CD8-positive, alpha-beta memory T cell (primary cell): Measurements from ENCODE around the gene DDC. TPM values are rescaled to one million over a fixed set of nuclear protein-coding genes. Genes with fewer than 3 reads are reported as not detected.

Source experiments
- CTCF ChIA-PET: fragments of 350-600 bp; sonication (Branson Sonifier 250); formaldehyde crosslinking; loops from one replicate; lab custom pipeline; 2021; ENCODE audit warnings: antibody characterized with exemption; lab: Charles Lee
- POLR2A ChIA-PET: fragments of 350-600 bp; sonication (Branson Sonifier 250); formaldehyde crosslinking; loops from one replicate; lab custom pipeline; 2021; ENCODE audit warnings: antibody characterized with exemption; lab: Charles Lee
- DNase-seq, 5 donors: peaks; one replicate each; pipeline versions ENCODE4 v3.0.0 to v3.0.0-alpha.2; 2020 to 2022; ENCODE audit warnings: mixed read lengths in 1 of 5
- H3K27ac ChIP-seq: one replicate; pipeline ENCODE4 v1.7.0; 2013; ENCODE audit warnings: low read depth, mild to moderate bottlenecking, low read length, moderate library complexity
- H3K27me3 ChIP-seq: 2 replicates; pipeline ENCODE4 v1.7.0; 2013; ENCODE audit warnings: low read length, mild to moderate bottlenecking; ENCODE audit not compliant: insufficient read depth, poor library complexity, severe bottlenecking
- H3K36me3 ChIP-seq: 2 replicates; pipeline ENCODE4 v1.7.0; 2013; ENCODE audit warnings: mild to moderate bottlenecking, low read length, moderate library complexity; ENCODE audit not compliant: insufficient read depth
- H3K4me1 ChIP-seq: 2 replicates; pipeline ENCODE4 v1.7.0; 2013; ENCODE audit warnings: mild to moderate bottlenecking, low read length, moderate library complexity; ENCODE audit not compliant: insufficient read depth
- H3K4me3 ChIP-seq: 2 replicates; pipeline ENCODE4 v1.7.0; 2013; ENCODE audit warnings: mild to moderate bottlenecking, low read length
- H3K9me3 ChIP-seq: 2 replicates; pipeline ENCODE4 v1.7.0; 2013; ENCODE audit warnings: mild to moderate bottlenecking, low read length
- H3K27ac Mint-ChIP-seq, 8 donors: one replicate each; pipeline ENCODE4 v1.8.0; 2020 to 2021; ENCODE audit warnings: mixed read lengths in 8 of 8, mild to moderate bottlenecking in 6 of 8, inconsistent platforms in 3 of 8, moderate library complexity in 3 of 8
- H3K27me3 Mint-ChIP-seq, 2 donors: one replicate each; pipeline ENCODE4 v1.8.0; 2020 to 2021; ENCODE audit warnings: mixed read lengths in 2 of 2, mild to moderate bottlenecking in 1 of 2, moderate library complexity in 1 of 2
- H3K36me3 Mint-ChIP-seq, 3 donors: one replicate each; pipeline ENCODE4 v1.8.0; 2020 to 2021; ENCODE audit warnings: mixed read lengths in 3 of 3, inconsistent platforms in 1 of 3, mild to moderate bottlenecking in 1 of 3
- H3K4me1 Mint-ChIP-seq, 3 donors: one replicate each; pipeline ENCODE4 v1.8.0; 2020 to 2021; ENCODE audit warnings: mixed read lengths in 3 of 3, inconsistent platforms in 1 of 3, mild to moderate bottlenecking in 1 of 3
- H3K4me3 Mint-ChIP-seq, 7 donors: one replicate each; pipeline ENCODE4 v1.8.0; 2020 to 2021; ENCODE audit warnings: mixed read lengths in 7 of 7, mild to moderate bottlenecking in 6 of 7, moderate library complexity in 4 of 7, inconsistent platforms in 2 of 7
- H3K9me3 Mint-ChIP-seq, 5 donors: one replicate each; pipeline ENCODE4 v1.8.0; 2020 to 2022; ENCODE audit warnings: mixed read lengths in 5 of 5, mild to moderate bottlenecking in 3 of 5, moderate library complexity in 2 of 5, inconsistent platforms in 1 of 5
- polyA plus RNA-seq: library from polyadenylated mRNA; unstranded; fragments of 300-500 nt; fragmentation: Illumina TruSeq; gene quantifications from one replicate; pipeline ENCODE4 v1.2.3, GENCODE V29; 2021
- total RNA-seq, 2 experiments: library from RNA; stranded (reverse); gene quantifications; one replicate each; pipeline ENCODE4 v1.2.3, GENCODE V29; 2021

The DDC gene
- total and polyA plus RNA-seq, 3 experiments from 2014 or later: not detected

- Mint-ChIP-seq H3K9me3 (no peaks in the 10 kb centered on the region), H3K27ac (no peak overlapping the region), H3K4me1 (no peaks in the 10 kb centered on the region), H3K36me3 (no peaks in the 10 kb centered on the region), H3K27me3 (peaks cover 14 to 50% of the 10 kb centered on the region in 2 donors), H3K4me3 (no peak overlapping the region)
- Histone ChIP-seq H3K27ac (no peak overlapping the region), H3K27me3 (no peaks in the 10 kb centered on the region), H3K36me3 (no peaks in the 10 kb centered on the region), H3K4me3 (no peak overlapping the region), H3K4me1 (no peaks in the 10 kb centered on the region), H3K9me3 (no peaks in the 10 kb centered on the region)
- ChIA-PET CTCF (no interaction called here), POLR2A (no interaction called here)
- no peak for DNase-seq
These were observed 6.7 kb downstream of the DDC start for GRCh38 chr7:50558294-50559053.

- no peaks in the 10 kb centered on the region for H3K4me1 ChIP-seq
- H3K36me3 Mint-ChIP-seq: peaks cover 0 to 3% (median 0%) of the 10 kb centered on the region in 3 donors
- ChIA-PET CTCF (no interaction called here), POLR2A (no interaction called here)
- no peaks in the 10 kb centered on the region for H3K27me3 ChIP-seq
- no peak overlapping the region for H3K4me3 Mint-ChIP-seq
- H3K36me3 ChIP-seq: no peaks in the 10 kb centered on the region
- H3K4me1 Mint-ChIP-seq: no peaks in the 10 kb centered on the region
- no peaks in the 10 kb centered on the region for H3K9me3 ChIP-seq
- H3K27me3 Mint-ChIP-seq: peaks cover 14 to 50% of the 10 kb centered on the region in 2 donors
- no peak overlapping the region for H3K27ac Mint-ChIP-seq
- no peak overlapping the region for H3K4me3 ChIP-seq
- H3K9me3 Mint-ChIP-seq: no peaks in the 10 kb centered on the region
- no peak overlapping the region for H3K27ac ChIP-seq
- DNase-seq: no peak
These were observed 8.1 kb downstream of the DDC start for GRCh38 chr7:50557099-50557498.

DNA sequence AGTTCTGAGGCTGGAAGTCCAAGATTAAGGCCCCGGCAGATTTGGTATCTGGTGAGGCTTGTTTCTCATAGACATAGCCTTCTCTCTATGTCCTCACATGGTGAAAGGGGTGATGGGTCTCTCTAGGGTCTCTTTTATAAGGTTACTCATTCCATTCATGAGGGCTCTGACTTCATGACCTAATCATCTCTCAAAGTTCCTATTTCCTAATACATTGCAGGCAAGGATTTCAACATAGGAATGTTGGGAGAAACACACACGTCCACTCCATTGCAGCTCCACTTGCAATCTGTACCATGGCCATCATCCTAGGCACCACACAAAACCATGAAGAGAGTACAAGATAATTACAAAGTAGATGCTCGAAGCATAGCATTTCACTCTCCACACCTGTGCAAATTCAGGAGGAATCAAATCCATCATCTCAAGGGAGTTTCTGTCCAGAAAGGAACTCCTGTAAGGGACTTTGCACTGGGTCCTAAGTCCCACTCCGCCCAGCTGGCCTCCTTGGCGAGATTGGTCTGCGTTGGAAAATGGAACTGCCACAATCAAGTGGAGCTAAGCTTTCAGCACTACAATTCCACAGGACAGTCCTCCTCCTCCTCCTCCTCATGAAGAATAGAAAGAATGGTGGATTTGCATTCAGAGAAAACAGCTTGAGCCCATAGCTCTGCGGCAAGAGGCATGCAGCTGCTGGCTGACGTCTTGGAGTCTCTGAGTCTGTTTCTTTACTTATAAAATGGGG lies 8.8 kb downstream of the DDC start:
- Mint-ChIP-seq H3K36me3 (peaks cover 0 to 3% (median 0%) of the 10 kb centered on the region in 3 donors), H3K4me3 (no peak overlapping the region), H3K4me1 (no peaks in the 10 kb centered on the region), H3K27ac (no peak overlapping the region), H3K9me3 (no peaks in the 10 kb centered on the region), H3K27me3 (peaks cover 16 to 50% of the 10 kb centered on the region in 2 donors)
- no peak for DNase-seq
- Histone ChIP-seq H3K9me3 (no peaks in the 10 kb centered on the region), H3K36me3 (no peaks in the 10 kb centered on the region), H3K27ac (no peak overlapping the region), H3K4me1 (no peaks in the 10 kb centered on the region), H3K27me3 (no peaks in the 10 kb centered on the region), H3K4me3 (no peak overlapping the region)
- ChIA-PET POLR2A (no interaction called here), CTCF (no interaction called here)

DNA sequence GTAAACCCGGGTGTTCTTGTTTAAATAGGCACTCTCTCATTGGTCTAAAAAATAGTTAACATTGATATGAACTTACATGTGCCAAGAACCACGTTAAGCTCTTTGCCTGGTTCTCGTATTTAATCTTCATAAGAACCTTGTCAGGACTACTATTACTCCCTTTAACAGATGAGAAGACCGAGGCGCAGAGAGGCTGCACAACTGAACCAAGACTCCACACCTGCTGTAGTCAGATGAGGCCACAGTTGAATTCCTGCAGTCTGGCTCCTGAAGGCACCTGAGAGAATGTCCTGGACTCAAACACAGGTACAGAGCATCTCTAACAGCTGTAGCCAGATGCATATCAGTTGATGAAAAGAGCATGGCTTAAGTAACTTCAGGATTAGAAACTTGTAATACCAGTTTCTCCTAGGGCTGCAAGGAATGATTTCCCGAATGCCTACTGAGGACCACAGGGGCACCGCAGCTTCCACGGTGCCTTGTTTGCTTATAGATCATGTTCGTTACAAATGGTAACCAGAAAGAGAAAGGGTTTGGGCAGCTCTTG lies 9.5 kb downstream of the DDC start:
- no peak overlapping the region for H3K4me3 Mint-ChIP-seq
- no peak for DNase-seq
- no peak overlapping the region for H3K4me3 ChIP-seq
- H3K9me3 Mint-ChIP-seq: no peaks in the 10 kb centered on the region
- ChIA-PET CTCF (no interaction called here), POLR2A (no interaction called here)
- no peaks in the 10 kb centered on the region for H3K4me1 ChIP-seq
- no peak overlapping the region for H3K27ac Mint-ChIP-seq
- H3K9me3 ChIP-seq: no peaks in the 10 kb centered on the region
- no peaks in the 10 kb centered on the region for H3K27me3 ChIP-seq
- peaks cover 0 to 3% (median 0%) of the 10 kb centered on the region in 3 donors for H3K36me3 Mint-ChIP-seq
- peaks cover 16 to 50% of the 10 kb centered on the region in 2 donors for H3K27me3 Mint-ChIP-seq
- no peaks in the 10 kb centered on the region for H3K4me1 Mint-ChIP-seq
- no peak overlapping the region for H3K27ac ChIP-seq
- no peaks in the 10 kb centered on the region for H3K36me3 ChIP-seq

- H3K4me1 ChIP-seq: no peaks in the 10 kb centered on the region
- no peaks in the 10 kb centered on the region for H3K27me3 ChIP-seq
- no peak overlapping the region for H3K4me3 ChIP-seq
- ChIA-PET CTCF (no interaction called here), POLR2A (no interaction called here)
- no peaks in the 10 kb centered on the region for H3K9me3 ChIP-seq
- H3K27me3 Mint-ChIP-seq: peaks cover 16 to 48% of the 10 kb centered on the region in 2 donors
- H3K36me3 Mint-ChIP-seq: peaks cover 0 to 3% (median 0%) of the 10 kb centered on the region in 3 donors
- no peak overlapping the region for H3K27ac ChIP-seq
- no peaks in the 10 kb centered on the region for H3K36me3 ChIP-seq
- H3K9me3 Mint-ChIP-seq: no peaks in the 10 kb centered on the region
- no peaks in the 10 kb centered on the region for H3K4me1 Mint-ChIP-seq
- no peak for DNase-seq
- no peak overlapping the region for H3K4me3 Mint-ChIP-seq
- no peak overlapping the region for H3K27ac Mint-ChIP-seq
These were observed 10.5 kb downstream of the DDC start for GRCh38 chr7:50554431-50555322.

DNA sequence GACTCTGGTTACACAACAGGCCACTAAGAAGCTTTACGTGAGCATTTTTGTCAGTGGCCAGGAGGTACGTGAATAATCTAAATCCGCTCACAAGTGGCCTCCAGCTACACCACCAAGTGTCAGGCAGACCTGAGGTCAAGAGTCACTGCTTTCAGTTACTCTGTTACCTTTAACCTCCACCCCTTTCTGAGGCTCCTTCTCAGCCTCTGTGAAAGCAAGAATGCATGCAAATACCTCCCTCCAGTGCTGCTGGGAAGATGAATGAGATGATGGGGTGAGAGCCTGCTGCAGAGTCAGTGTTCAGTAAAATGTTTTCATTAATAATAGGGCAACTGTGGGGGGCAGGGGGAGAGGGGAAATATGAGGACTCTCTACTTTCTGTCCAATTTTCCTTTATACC lies 11.2 kb downstream of the DDC start:
- no peak for DNase-seq
- Mint-ChIP-seq H3K27ac (no peak overlapping the region), H3K4me3 (no peak overlapping the region), H3K4me1 (no peaks in the 10 kb centered on the region), H3K9me3 (no peaks in the 10 kb centered on the region), H3K27me3 (peaks cover 15 to 45% of the 10 kb centered on the region in 2 donors), H3K36me3 (peaks cover 0 to 3% (median 0%) of the 10 kb centered on the region in 3 donors)
- Histone ChIP-seq H3K27me3 (no peaks in the 10 kb centered on the region), H3K4me1 (no peaks in the 10 kb centered on the region), H3K9me3 (no peaks in the 10 kb centered on the region), H3K27ac (no peak overlapping the region), H3K4me3 (no peak overlapping the region), H3K36me3 (no peaks in the 10 kb centered on the region)
- POLR2A ChIA-PET: no interaction called here
- CTCF ChIA-PET: no interaction called here

GRCh38 chr7:50552921-50553320 lies 12.3 kb downstream of the DDC start:
- H3K27me3 ChIP-seq: no peaks in the 10 kb centered on the region
- H3K27ac ChIP-seq: no peak overlapping the region
- Mint-ChIP-seq H3K4me3 (no peak overlapping the region), H3K4me1 (no peaks in the 10 kb centered on the region), H3K36me3 (peaks cover 0 to 3% (median 0%) of the 10 kb centered on the region in 3 donors), H3K9me3 (no peaks in the 10 kb centered on the region), H3K27ac (no peak overlapping the region), H3K27me3 (peaks cover 13 to 35% of the 10 kb centered on the region in 2 donors)
- no peaks in the 10 kb centered on the region for H3K36me3 ChIP-seq
- H3K9me3 ChIP-seq: no peaks in the 10 kb centered on the region
- H3K4me3 ChIP-seq: no peak overlapping the region
- ChIA-PET CTCF (no interaction called here), POLR2A (no interaction called here)
- H3K4me1 ChIP-seq: no peaks in the 10 kb centered on the region
- no peak for DNase-seq
